SK-N-SH treated with all-trans-retinoic acid at 6 μM for 48 hours (cell line): ENCODE results near the gene TCF12.

Source experiments
- ISL1 ChIP-seq: fragments of 250-450 bp; sonication (Bioruptor Pico); IDR thresholded peaks from 2 replicates; pipeline ENCODE4 v2.1.2; 2022; ENCODE audit warnings: mild to moderate bottlenecking, moderate library complexity
- PATZ1 ChIP-seq: fragments of 250-450 bp; sonication (Bioruptor Pico); IDR thresholded peaks from 2 replicates; pipeline ENCODE4 v1.8.0; 2020; ENCODE audit warnings: mild to moderate bottlenecking, moderate library complexity, borderline replicate concordance
- ZFP30 ChIP-seq: fragments of 450-650 bp; formaldehyde crosslinking; IDR thresholded peaks from 2 replicates; pipeline ENCODE4 v1.5.0; 2022; ENCODE audit warnings: mild to moderate bottlenecking, moderate library complexity

DNA sequence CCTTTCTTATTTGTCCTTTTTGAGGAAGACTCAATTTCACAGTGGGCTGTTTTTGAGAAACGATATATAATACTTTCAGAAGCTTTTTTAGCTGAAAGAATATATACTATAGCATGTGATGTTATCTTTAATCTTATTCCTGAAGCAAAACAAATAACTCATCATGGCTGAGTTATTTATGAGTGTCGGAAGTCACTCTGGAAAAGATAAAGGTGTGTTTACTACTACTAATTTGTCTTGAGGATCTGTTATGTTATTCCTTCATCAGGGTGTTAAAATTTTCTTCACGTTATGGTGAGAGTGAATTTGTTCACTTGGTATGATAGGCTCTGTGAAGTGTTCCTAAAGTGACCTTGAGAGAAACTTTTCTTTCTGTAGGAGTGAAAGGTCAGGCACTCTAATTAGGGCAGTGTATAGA lies 4.7 kb downstream of the TCF12 start:
- TF ChIP-seq PATZ1 (no peak), ZFP30 (CRISPR knock-in tag) (no peak), ISL1 (CRISPR knock-in tag) (no peak)
